ENCODE measurements around the gene CORO7. TPM values are rescaled to one million over a fixed set of nuclear protein-coding genes. Genes with fewer than 3 reads are reported as not detected.

CORO7 gene
- total RNA-seq, 1 donor from 2014 or later = 30.9 TPM

DNA sequence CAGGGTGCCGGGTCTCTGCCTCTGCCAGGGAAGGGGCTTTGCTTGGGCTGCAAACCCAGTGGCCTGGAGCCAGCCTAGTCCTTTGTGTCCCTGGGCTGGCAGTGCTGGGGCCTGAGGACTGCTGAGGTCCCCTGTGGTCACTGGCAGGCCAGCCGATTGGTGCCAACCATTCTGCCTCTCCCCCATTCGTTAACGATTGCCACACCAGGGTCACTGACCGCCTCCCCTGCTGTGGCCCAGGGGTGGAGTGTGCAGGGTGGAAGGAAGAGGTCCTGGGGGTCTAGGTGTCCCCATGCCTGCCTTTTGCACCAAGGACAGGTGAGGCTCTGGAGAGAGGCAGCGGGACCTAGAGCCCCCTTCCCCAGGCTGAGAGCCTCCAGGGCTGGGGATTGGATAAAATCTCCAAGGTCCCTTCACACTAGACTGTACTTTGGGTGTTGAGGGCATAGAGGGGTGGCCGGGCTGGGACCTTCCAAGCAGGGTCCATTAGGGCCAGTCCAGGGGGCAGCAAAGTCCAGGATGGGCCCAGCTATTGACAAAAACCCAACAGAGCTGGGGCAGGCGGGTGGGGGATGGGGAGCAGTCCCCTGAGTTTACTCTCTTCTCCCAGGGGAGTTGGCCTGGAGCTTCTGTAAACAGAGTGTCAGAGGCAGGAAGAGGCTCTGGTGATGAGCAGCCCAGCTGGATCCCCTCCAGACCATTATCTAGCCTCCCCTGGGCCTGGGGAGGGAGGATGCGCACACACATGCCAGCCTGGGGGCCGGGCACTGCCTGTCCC, 43.6 kb downstream of the CORO7 start:
- Histone ChIP-seq H3K9me3 (no peaks in the 10 kb centered on the region), H3K4me1 (peaks cover 85% of the 10 kb centered on the region), H3K27ac (peak overlapping the region; percentile 91), H3K27me3 (no peaks in the 10 kb centered on the region), H3K4me3 (peak overlapping the region; percentile 56 to 92), H3K36me3 (no peaks in the 10 kb centered on the region)
- TF ChIP-seq POLR2A (IDR thresholded peaks at IDR 0.05) (no peak), POLR2AphosphoS5 (IDR thresholded peaks at IDR 0.05; ENCODE audit: insufficient read depth in 1 of 2, low read depth in 1 of 2) (peak in 1 of 2 donors; percentile 36)
- TF ChIP-seq, protein P1, sequence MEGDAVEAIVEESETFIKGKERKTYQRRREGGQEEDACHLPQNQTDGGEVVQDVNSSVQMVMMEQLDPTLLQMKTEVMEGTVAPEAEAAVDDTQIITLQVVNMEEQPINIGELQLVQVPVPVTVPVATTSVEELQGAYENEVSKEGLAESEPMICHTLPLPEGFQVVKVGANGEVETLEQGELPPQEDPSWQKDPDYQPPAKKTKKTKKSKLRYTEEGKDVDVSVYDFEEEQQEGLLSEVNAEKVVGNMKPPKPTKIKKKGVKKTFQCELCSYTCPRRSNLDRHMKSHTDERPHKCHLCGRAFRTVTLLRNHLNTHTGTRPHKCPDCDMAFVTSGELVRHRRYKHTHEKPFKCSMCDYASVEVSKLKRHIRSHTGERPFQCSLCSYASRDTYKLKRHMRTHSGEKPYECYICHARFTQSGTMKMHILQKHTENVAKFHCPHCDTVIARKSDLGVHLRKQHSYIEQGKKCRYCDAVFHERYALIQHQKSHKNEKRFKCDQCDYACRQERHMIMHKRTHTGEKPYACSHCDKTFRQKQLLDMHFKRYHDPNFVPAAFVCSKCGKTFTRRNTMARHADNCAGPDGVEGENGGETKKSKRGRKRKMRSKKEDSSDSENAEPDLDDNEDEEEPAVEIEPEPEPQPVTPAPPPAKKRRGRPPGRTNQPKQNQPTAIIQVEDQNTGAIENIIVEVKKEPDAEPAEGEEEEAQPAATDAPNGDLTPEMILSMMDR (IDR thresholded peaks at IDR 0.05) = no peak
- intact Hi-C loops (cut with DNase I) = no loop called here
- DNase-seq (ENCODE audit: extremely low spot score in 2 of 2) = no peak

DNA sequence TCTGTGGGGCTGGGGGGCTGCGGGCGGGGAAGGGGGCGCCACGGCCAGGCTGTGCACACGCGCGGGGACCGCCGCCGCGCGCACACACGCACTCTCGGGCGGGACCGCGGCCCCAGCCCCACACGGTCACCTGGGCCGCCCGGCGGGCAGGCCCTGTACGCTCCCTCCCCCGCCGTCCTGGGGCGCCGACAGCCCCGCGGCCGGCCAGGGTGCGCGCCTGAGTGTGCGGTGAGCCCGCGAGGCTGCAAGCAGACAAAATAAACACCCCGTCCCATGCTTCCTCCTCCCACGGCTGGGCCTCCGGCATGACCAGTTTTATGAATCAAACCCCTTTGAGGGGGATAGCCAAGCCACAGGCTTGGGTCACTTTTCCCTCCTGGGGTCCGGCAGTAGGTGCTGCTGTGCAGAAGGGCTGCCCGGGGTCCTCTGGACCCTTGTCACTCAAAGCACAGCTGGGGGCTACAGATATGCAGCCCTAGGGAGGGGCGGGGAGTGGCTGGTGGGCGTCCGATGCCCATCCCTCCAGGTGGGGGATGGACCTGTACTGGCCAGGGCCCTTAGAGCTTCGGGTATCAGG, 44.3 kb downstream of the CORO7 start:
- TF ChIP-seq POLR2A (IDR thresholded peaks at IDR 0.05) = no peak
- Histone ChIP-seq H3K4me1 (peaks cover 78% of the 10 kb centered on the region), H3K27me3 (no peaks in the 10 kb centered on the region), H3K36me3 (no peaks in the 10 kb centered on the region), H3K4me3 (peak overlapping the region; percentile 56 to 92), H3K27ac (peak overlapping the region; percentile 91), H3K9me3 (no peaks in the 10 kb centered on the region)
- DNase-seq (ENCODE audit: extremely low spot score in 2 of 2) = no peak
- intact Hi-C loops (cut with DNase I) = no loop called here

DNA sequence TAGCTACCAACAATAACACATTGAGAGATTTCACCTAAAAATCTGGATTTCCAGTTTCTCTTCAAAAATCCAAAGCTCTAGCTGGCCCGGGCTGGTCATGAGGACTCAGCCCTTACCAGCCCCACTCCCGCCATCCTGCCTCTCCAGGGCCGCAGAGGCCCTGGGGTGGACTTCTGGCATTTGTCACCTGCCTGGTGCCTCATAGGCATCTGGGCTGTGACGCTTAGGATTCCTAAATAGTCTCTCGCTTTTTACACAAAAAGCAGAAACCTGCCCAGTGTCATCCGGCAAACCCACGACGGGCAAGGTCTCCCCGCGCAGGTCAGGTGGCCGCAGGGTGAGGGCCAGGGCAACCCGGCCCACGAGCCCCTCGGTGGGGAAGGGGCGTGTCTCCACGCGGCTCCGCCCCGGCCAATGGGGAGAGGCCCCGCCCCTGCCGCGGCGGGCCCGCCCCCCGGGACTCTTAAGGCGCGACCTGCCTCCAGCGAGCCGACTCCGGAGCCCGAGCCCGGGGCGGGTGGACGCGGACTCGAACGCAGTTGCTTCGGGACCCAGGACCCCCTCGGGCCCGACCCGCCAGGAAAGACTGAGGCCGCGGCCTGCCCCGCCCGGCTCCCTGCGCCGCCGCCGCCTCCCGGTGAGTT, 44.9 kb downstream of the CORO7 start, which contains the start of gene VASN:
TSS of gene VASN (plus strand) at position 492 of the 644 bp plus-strand sequence. CDS start 9,030 bp downstream, outside the sequence.
- DNase-seq (ENCODE audit: extremely low spot score in 2 of 2) = no peak
- intact Hi-C loops (cut with DNase I) = no loop called here
- H3K36me3 ChIP-seq = no peaks in the 10 kb centered on the region

DNA sequence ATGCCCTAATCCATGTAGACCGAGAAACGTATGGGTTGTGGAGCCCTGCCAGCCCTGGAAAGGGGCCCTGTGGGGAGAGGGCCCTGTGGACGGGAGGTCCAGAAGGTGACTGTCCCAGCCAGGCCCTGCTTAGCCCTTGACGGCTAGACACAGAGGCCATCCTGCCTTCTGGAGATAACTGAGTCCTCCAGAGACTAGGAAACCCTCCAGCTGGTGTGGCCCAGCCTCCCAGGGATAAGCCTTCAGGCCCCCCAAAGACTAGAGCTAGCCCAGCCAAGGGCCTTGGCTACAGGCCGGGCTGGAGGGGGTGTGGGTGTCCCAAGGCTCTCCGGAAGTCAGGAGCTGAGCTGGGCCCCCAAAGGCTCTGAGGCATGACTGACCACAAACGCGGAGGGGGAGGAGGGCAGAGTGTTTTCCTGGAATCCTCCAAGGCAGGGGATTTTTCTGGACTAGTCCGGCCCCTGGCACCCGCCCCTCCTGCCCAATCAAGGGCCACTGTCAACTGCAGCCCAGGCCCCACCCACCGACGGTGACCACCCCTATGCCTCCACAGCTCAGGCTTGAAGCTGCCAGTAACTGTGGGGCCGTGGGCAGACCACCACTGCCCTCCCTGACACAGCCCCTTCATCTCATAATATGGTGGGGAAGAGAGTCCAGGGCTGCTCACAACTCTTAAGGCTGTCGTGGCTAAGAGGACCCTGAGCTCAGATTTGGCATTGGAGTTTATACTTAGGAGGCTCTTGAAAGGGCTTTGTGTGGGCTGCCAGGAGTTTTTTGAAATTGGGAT, 45.6 kb downstream of the CORO7 start:
- Histone ChIP-seq H3K4me3 (peak overlapping the region in 1 of 2 donors; percentile 56), H3K27me3 (no peaks in the 10 kb centered on the region), H3K27ac (peak overlapping the region; percentile 91), H3K9me3 (no peaks in the 10 kb centered on the region), H3K4me1 (peaks cover 65% of the 10 kb centered on the region), H3K36me3 (no peaks in the 10 kb centered on the region)
- DNase-seq (ENCODE audit: extremely low spot score in 2 of 2) = no peak
- intact Hi-C loops (cut with DNase I) = no loop called here
- peak in 1 of 2 donors; percentile 23 for TF ChIP-seq POLR2AphosphoS5 (IDR thresholded peaks at IDR 0.05; ENCODE audit: insufficient read depth in 1 of 2, low read depth in 1 of 2)
- TF ChIP-seq, protein P1 (IDR thresholded peaks at IDR 0.05) = no peak

More for the DNA sequence above, 44.9 kb downstream of the CORO7 start, which contains the start of gene VASN:
- no peaks in the 10 kb centered on the region for H3K27me3 ChIP-seq
- TF ChIP-seq POLR2AphosphoS5 (IDR thresholded peaks at IDR 0.05; ENCODE audit: insufficient read depth in 1 of 2, low read depth in 1 of 2) (peak; percentile 8 to 88), POLR2A (IDR thresholded peaks at IDR 0.05) (peak; percentile 89 to 97)
- TF ChIP-seq, protein P1 (IDR thresholded peaks at IDR 0.05) = no peak
- H3K4me1 ChIP-seq = peaks cover 72% of the 10 kb centered on the region
- peak within 1 kb of the TSS; percentile 56 to 92 for H3K4me3 ChIP-seq
- H3K27ac ChIP-seq = peak within 1 kb of the TSS; percentile 91
- H3K9me3 ChIP-seq = no peaks in the 10 kb centered on the region

GRCh38 chr16:4370151-4370550, 46.2 kb downstream of the CORO7 start:
- TF ChIP-seq POLR2AphosphoS5 (IDR thresholded peaks at IDR 0.05; ENCODE audit: insufficient read depth in 1 of 2, low read depth in 1 of 2) (no peak), POLR2A (IDR thresholded peaks at IDR 0.05) (no peak)
- TF ChIP-seq, protein P1 (IDR thresholded peaks at IDR 0.05) = no peak
- Histone ChIP-seq H3K27me3 (no peaks in the 10 kb centered on the region), H3K4me3 (no peak overlapping the region), H3K4me1 (peaks cover 59% of the 10 kb centered on the region), H3K9me3 (no peaks in the 10 kb centered on the region), H3K36me3 (no peaks in the 10 kb centered on the region), H3K27ac (peak overlapping the region; percentile 91)
- DNase-seq (ENCODE audit: extremely low spot score in 2 of 2) = no peak
- intact Hi-C loops (cut with DNase I) = no loop called here

All from vagina (tissue), 2 donors.